DOHH2 (cell line): ENCODE results near the gene SNRNP35.

Experiments used
- CTCF ChIP-seq: fragments of 200-600 bp; sonication (generic); IDR thresholded peaks from one replicate; pipeline ENCODE4 v1.5.1; 2014; ENCODE audit warnings: antibody characterized with exemption, mild to moderate bottlenecking, low read depth, low read length; ENCODE audit not compliant: poor library complexity, severe bottlenecking
- EZH2phosphoT487 ChIP-seq: fragments of 200-600 bp; sonication (generic); IDR thresholded peaks from 2 replicates; pipeline ENCODE4 v1.6.1; 2017; ENCODE audit warnings: borderline replicate concordance, mild to moderate bottlenecking, antibody characterized with exemption, low read length, moderate library complexity, mixed read lengths

- TF ChIP-seq CTCF = no peak
- TF ChIP-seq EZH2phosphoT487 = no peak
Measured at GRCh38 chr12:123449249-123449733, 8.6 kb upstream of the SNRNP35 start.
